ENCODE data around the gene DOCK4.

The DOCK4 gene

DNA sequence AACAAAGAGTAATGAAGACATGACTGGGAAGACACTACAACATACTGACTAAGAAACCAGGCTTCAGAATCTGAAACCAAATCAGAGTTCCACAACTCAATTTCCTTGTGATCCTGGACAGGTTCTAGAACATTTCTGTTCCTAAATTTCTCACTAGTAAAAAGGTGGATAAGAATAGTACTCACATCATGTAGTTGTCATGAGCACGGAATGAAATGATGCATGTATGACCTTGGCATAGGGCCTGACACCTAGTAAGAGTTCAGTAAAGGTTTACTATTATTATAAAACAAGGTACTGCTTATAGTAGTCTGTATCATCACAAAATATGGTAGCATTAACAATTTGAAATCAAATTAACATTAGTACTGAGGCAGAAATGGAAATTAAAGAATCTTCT, 19.9 kb downstream of the DOCK4 start:
- no peak for DNase-seq

GRCh38 chr7:112185005-112185834, 21.0 kb downstream of the DOCK4 start:
- DNase-seq = no peak

DNA sequence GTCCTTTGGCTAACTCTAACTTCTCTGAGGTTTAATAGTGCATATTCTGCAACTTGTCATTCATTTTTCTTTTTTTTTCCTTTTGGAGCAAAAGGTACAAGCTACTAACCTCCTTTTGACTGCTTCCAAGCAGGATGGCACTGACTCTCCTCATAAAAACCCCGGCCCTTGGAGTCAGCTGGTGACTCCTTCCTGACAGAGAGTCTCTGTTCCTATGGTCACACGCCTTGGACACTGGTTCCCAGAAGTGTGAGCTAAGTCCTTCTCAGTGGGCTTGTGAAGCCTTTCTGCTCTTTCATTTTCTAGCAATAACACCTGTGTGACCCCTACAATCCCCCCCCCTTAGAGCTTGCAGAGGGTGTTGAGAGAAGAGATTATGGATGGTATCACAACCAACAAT, 21.7 kb downstream of the DOCK4 start:
- DNase-seq = no peak

DNA sequence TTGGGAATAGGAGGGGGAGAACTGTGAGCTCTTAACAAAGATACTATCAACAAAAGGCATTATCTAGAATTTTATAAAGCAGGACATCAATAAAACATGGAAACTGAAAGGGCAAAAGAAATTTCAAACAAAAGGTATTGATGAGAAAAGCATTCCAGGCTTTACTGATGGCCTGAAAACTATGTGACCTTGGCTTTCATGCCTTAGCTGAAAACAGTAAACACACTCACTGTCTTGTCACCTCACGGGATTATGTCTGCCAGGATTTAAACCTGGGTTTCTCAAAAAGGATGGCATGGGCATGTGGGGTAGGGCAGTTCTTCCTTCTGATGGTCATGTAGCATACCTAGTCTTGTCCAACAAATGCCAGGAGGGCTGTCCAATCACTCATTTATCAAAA, 22.9 kb downstream of the DOCK4 start:
- DNase-seq = no peak

DNA sequence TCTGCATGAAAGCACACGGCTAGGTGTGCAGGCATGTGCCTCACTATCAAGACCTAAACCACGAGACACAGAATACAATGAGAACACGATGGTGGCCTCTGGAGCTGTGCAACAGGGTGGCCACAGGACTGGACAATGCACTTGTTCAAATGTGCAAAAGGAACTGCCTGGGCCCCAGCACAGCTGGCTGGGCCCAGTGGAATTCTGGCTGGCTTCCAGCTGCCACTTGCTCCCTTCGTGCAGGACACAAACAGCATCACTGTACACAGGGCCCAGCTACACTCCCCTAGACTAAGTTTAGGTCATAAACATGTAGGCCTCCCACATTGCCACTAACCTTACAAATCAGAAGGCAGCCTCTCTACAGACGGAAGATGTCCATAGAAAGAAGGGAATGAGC, 23.4 kb downstream of the DOCK4 start:
- no peak for DNase-seq

GRCh38 chr7:112180223-112180622, 26.0 kb downstream of the DOCK4 start:
- DNase-seq = no peak

DNA sequence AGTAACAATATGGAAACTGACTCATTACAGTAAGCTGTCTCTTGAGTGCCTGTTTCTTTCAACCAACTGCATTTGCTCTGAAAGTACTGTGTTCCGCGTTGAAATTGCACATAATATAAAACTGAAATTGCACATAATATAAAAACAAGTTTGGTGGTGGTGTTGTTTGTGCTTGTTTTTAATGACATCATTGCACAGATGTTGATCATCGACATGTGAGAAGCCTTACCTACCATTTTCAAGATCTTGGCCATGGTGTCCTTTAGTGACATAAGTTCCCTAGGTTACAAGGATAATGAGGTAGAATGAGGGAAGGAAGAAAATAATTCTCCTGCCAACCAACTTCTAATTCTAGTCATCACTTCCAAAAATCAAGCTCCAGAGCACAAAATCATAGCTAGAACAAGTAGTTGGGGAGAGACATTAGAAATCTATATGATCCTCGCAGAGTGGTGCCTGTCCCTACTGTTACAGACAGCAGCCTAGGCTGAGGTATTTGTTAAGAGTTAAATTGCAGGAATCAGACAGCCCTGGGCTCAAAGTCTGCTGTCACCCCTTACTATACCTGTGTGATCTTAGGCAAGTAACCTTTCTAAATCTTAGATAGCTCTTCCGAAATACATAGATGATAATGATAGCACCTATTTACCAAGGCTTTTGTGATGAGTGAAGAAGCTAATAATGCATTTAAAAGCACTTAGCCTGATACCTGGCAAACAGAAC, 29.3 kb downstream of the DOCK4 start:
- DNase-seq = no peak

DNA sequence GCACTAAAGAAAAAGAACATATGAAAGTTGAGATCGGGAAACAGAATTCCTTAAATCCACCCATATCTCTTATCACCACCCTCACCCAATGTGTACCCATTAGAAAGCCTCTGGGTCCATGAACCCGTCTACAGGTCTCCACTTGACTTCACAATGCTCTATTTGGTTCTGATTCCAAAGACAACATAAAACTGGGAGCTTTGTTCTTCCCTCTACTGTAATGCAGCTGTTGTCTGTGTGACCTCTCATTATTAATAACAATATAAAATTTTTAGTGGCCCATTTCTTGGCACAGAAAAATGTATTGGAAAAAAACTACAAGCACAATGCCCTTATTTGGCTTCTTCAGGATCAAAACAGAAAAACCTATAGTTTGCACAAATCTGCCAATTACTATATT, 30.0 kb downstream of the DOCK4 start:
- no peak for DNase-seq

DNA sequence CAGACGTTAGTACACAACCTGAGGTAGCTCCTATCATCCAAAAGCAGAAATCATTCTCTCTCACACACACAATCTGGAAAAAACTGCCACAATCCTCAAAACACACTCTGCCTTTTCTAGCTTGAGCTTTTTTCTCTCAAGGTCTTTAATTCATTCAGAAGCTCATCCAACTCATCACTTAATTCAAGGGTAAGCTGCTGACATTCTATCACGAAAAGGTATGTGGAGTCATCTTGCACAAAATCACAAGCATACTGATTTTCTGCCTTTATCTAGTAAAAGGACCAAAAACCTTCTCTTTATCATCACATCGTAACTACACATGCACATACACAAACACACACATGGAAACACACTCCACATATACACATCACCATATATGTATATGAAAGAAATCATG, 32.0 kb downstream of the DOCK4 start:
- no peak for DNase-seq

DNA sequence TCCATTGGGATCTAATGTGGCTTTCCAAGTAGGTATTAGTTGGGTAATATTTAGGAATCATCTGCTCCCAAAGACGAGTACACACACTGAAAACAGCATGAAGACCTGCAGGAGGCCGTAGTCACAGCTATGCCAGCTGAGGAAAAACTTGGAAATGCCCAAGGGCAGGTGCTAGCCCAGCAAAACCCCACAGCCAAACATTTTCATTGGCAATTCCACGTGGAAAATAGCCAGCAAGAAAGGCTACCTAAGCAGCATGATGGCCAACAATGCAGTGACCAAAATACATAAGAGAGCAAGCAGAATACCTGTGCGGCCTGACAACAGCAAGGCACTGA, 32.7 kb downstream of the DOCK4 start:
- no peak for DNase-seq

- DNase-seq = no peak
Observed at GRCh38 chr7:112172870-112173567, 33.2 kb downstream of the DOCK4 start.

GRCh38 chr7:112171673-112172072, 34.5 kb downstream of the DOCK4 start:
- DNase-seq = no peak

DNA sequence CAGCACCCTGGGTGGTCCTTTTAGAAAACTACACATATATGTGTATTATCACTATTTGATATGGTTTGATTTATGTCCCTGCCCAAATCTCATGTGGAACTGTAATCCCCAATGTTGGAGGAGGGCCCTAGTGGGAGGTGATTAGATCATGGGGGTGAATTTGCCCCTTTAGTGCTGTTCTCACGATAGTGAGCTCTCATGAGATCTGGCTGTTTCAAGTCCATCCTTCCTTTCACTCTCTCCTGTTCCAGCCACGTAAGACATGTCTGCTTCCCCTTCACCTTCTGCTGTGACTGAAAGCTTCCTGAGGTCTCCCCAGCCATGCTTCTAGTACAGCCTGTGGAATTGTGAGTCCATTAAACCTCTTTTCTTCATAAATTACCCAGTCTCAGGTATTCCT, 37.3 kb downstream of the DOCK4 start:
- no peak for DNase-seq

- DNase-seq = no peak
Observed at GRCh38 chr7:112167147-112167546, 39.1 kb downstream of the DOCK4 start.

GRCh38 chr7:112162784-112163506, 43.3 kb downstream of the DOCK4 start:
- DNase-seq = peak; percentile 38

- peak; percentile 84 for DNase-seq
Observed at GRCh38 chr7:112162142-112162766, 43.9 kb downstream of the DOCK4 start.

DNA sequence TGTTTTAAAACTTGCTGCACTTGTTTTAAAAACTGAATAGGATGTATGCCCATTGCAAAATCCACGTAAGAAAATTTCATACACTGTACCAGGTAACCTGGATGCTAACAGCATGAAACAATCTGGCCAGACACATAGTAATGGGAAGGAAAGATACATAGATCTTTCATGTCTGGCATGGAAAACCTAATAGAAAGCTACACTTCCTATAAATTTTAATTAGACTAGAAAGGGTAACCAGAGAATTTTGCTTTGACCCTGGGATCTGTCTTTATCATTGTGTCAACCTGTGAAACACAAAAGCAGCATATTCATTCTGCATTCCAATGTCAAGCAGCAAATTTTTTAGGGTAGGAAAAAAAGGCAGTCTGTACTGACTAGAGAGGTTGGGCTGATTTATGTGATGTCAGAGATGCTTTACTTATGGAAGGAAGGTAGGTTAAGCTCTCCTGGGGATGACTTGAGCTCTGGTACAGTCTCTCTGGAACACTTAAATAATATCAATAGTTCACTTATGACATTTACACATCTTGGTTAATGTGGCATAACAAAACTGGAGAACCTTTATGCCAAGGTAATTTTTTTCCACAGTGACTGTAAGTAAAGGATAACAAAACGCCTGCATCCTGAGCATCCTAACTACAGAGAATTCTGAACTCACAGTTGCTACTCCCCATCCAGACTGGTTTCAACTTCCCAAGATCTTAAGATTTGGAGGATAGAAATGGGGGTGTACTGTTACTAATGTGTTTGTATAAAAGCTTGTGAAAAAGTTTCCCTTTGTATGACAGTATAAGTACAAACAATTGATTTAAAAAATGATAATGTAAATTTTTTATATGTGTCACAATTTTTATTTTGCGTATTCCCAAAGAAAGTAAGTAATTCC, 44.7 kb downstream of the DOCK4 start:
- no peak for DNase-seq

GRCh38 chr7:112160771-112161150, 45.4 kb downstream of the DOCK4 start:
- DNase-seq = no peak

DNA sequence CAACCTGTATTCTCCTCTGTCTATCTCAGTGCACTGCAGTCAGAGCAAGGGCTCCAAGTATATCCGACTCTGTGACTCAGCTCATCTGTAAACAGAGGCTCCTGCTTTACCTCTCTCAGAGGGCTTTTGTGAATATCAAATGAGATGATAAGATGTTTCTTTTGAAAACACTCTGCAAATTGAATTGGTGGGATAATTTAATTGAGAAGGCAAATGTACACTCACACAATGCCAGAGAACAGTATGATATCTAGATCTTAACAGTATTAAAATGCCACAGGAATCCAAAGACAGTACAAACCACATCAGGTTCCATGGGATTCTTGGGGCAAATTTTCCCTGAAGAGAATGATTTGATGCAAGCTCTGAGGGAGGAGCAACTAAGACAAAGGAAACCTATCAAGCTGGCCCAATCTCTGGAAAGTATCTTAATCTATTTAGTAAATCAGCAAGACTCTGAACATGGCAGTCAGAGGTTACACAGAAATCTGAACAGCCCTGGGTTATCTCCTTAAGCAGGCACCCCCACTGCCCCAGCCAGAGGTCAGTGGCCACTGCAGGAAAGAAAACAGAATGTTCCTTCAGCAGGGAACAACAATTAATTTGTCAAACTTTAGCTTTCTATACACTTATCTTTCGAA, 45.9 kb downstream of the DOCK4 start:
- DNase-seq = peak; percentile 62

- no peak for DNase-seq
Observed at GRCh38 chr7:112159351-112159750, 46.8 kb downstream of the DOCK4 start.

DNA sequence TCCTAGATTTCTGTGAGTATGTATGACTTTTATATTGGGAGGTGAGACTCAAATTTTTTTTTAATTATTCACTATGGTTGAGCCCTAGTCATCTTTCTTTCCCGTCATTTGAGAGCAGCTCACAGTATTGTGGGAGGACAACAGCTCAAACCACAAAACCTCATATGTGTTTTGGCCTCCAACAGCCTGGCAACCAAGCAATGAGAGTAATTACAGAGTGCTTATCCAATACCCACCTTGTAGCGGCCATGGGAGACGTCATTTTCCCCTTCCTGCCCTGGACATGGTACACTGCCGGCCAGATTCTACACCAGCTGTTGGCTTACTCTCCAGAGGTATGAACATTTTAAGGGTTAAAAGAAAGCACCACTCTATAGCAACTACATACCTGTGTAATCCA, 49.1 kb downstream of the DOCK4 start:
- peak; percentile 87 for DNase-seq
